ENCODE measurements around the gene RNU6-9.
"Not testable (repeated sequence)": the region's sequence is repeated elsewhere in the genome, so short reads cannot be mapped to it uniquely, and the experiment has no call there.

Gene RNU6-9

DNA sequence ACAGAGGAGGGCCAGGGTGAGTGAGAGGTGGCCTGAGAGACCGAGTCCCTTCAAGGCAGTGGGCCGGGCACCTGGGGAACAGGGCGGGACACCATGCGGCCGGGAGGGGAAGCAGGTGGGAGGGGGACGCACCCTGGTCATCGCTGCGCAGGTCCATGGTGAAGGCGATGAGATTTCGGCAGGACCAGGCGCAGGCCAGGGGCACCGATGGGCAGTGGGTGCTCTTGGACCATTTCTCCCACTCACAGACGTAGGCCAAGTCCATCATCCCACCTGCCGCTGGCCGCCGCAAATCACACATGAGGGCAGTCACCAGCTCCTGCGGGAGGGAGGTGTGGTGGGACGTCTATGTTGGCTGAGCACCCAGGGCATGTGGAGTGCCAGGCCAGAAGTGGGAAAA is 2.5 kb upstream of the RNU6-9 start:
- no peak for ATAC-seq (ENCODE audit: insufficient read depth, low read depth)
- no peak for TF ChIP-seq EZH2 (IDR thresholded peaks at IDR 0.05; ENCODE audit: borderline replicate concordance, low read depth, low read length, severe bottlenecking)
- Histone ChIP-seq H2AFZ (ENCODE audit: low read depth, low read length) (no peak overlapping the region), H3K4me3 (ENCODE audit: low read depth in 1 of 2, low read length in 2 of 2) (no peak overlapping the region), H3K9me3 (ENCODE audit: insufficient read depth, low read length, severe bottlenecking) (no peaks in the 10 kb centered on the region), H3K4me1 (ENCODE audit: insufficient read depth, low read length) (peaks cover 27% of the 10 kb centered on the region), H3K9ac (ENCODE audit: low read depth, low read length) (no peak overlapping the region), H3K79me2 (ENCODE audit: insufficient read depth, low read length) (peaks cover 21% of the 10 kb centered on the region), H3K27ac (ENCODE audit: low read length) (no peak overlapping the region), H3K4me2 (ENCODE audit: insufficient read depth, low read length) (peak overlapping the region; percentile 28), H3K36me3 (ENCODE audit: insufficient read depth, low read length) (peaks cover 47% of the 10 kb centered on the region), H4K20me1 (ENCODE audit: insufficient read depth, low read length) (peaks cover 1% of the 10 kb centered on the region; the same call in 1 of the 2 replicates), H3K27me3 (ENCODE audit: insufficient read depth, low read length, poor library complexity) (no peaks in the 10 kb centered on the region)
- DNase-seq: no peak

DNA sequence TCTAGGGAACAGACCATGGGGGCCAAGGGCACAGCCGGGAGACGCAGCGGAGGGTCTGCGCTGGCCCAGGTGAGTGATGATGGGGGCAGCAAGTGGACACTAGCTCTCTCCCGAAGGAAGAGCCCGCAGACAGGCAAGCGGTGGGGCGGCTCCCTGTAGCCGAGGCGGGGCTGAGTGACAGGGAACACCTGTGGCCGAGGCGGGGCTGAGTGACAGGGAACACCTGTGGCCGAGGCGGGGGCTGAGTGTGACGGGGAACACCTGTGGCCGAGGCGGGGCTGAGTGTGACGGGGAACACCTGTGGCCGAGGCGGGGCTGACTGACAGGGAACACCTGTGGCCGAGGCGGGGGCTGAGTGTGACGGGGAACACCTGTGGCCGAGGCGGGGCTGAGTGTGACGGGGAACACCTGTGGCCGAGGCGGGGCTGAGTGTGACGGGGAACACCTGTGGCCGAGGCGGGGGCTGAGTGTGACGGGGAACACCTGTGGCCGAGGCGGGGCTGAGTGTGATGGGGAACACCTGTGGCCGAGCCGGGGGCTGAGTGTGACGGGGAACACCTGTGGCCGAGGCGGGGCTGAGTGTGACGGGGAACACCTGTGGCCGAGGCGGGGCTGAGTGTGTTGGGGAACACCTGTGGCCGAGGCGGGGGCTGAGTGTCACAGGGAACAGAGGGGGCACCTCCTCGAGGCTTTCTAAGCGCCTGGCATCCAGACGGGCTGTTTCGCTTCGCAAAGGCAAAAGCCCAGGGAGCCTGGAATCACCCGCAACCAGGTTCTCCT is 1.7 kb upstream of the RNU6-9 start:
- ATAC-seq (ENCODE audit: insufficient read depth, low read depth); H3K9me3 ChIP-seq (ENCODE audit: insufficient read depth, low read length, severe bottlenecking); H2AFZ ChIP-seq (ENCODE audit: low read depth, low read length); H4K20me1 ChIP-seq (ENCODE audit: insufficient read depth, low read length); H3K27me3 ChIP-seq (ENCODE audit: insufficient read depth, low read length, poor library complexity); DNase-seq: not testable (repeated sequence)
- Histone ChIP-seq H3K4me2 (ENCODE audit: insufficient read depth, low read length) (peak overlapping the region; percentile 90), H3K79me2 (ENCODE audit: insufficient read depth, low read length) (peaks cover 21% of the 10 kb centered on the region), H3K4me1 (ENCODE audit: insufficient read depth, low read length) (peaks cover 27% of the 10 kb centered on the region), H3K4me3 (ENCODE audit: low read depth in 1 of 2, low read length in 2 of 2) (peak overlapping the region; percentile 88 to 96; a peak in 3 of 4 replicates), H3K36me3 (ENCODE audit: insufficient read depth, low read length) (peaks cover 40% of the 10 kb centered on the region), H3K27ac (ENCODE audit: low read length) (peak overlapping the region; percentile 86; the same call in 1 of the 2 replicates), H3K9ac (ENCODE audit: low read depth, low read length) (peak overlapping the region; percentile 90)

DNA sequence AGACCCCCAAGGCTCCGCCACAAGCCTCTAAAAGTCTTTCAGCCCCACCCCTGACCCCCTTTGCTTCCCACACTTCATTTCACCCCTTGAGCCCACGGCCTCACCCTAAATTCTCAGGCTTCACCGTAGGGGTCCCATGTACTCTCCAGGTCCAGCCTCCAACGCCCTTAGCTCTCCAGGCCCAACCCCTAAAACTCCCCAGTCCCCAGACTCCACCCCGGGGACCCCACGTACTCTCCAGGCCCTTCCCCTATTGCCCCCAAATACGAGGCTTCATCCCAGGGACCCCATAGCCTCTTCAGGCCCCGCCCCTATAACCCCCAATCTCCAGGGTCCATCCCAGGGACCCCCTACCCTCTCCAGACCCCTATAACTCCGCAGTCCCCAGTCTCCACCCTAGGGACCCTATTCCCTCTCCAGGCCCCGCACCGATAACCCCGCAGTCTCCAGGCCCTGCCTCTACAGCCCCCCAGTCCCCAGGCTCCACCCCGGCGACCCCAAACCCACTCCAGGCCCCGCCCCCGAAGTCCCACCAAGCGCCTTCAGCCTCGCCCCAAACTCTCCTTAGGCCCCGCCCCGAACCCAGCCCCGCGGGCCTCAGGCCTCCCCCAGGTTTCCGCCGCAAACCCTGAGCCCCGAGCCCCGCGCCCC is 916 bp upstream of the RNU6-9 start:
- Histone ChIP-seq H3K9ac (ENCODE audit: low read depth, low read length) (peak overlapping the region; percentile 90), H4K20me1 (ENCODE audit: insufficient read depth, low read length) (no peaks in the 10 kb centered on the region; the same call in 1 of the 2 replicates), H3K9me3 (ENCODE audit: insufficient read depth, low read length, severe bottlenecking) (no peaks in the 10 kb centered on the region), H3K27me3 (ENCODE audit: insufficient read depth, low read length, poor library complexity) (no peaks in the 10 kb centered on the region), H3K36me3 (ENCODE audit: insufficient read depth, low read length) (peaks cover 33% of the 10 kb centered on the region), H3K4me3 (ENCODE audit: low read depth in 1 of 2, low read length in 2 of 2) (peak overlapping the region; percentile 88 to 96; a peak in 3 of 4 replicates), H3K4me2 (ENCODE audit: insufficient read depth, low read length) (peak overlapping the region; percentile 90), H3K27ac (ENCODE audit: low read length) (peak overlapping the region; percentile 86), H2AFZ (ENCODE audit: low read depth, low read length) (peak overlapping the region; percentile 51), H3K79me2 (ENCODE audit: insufficient read depth, low read length) (peaks cover 21% of the 10 kb centered on the region), H3K4me1 (ENCODE audit: insufficient read depth, low read length) (peaks cover 27% of the 10 kb centered on the region)
- DNase-seq (peak; percentile 70), ATAC-seq (ENCODE audit: insufficient read depth, low read depth) (peak; percentile 57)
- no peak for TF ChIP-seq EZH2 (IDR thresholded peaks at IDR 0.05; ENCODE audit: borderline replicate concordance, low read depth, low read length, severe bottlenecking)
- TF ChIP-seq, protein P1, sequence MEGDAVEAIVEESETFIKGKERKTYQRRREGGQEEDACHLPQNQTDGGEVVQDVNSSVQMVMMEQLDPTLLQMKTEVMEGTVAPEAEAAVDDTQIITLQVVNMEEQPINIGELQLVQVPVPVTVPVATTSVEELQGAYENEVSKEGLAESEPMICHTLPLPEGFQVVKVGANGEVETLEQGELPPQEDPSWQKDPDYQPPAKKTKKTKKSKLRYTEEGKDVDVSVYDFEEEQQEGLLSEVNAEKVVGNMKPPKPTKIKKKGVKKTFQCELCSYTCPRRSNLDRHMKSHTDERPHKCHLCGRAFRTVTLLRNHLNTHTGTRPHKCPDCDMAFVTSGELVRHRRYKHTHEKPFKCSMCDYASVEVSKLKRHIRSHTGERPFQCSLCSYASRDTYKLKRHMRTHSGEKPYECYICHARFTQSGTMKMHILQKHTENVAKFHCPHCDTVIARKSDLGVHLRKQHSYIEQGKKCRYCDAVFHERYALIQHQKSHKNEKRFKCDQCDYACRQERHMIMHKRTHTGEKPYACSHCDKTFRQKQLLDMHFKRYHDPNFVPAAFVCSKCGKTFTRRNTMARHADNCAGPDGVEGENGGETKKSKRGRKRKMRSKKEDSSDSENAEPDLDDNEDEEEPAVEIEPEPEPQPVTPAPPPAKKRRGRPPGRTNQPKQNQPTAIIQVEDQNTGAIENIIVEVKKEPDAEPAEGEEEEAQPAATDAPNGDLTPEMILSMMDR (IDR thresholded peaks at IDR 0.05; ENCODE audit: borderline replicate concordance, extremely low read depth, low read length, poor library complexity, severe bottlenecking): no peak

DNA sequence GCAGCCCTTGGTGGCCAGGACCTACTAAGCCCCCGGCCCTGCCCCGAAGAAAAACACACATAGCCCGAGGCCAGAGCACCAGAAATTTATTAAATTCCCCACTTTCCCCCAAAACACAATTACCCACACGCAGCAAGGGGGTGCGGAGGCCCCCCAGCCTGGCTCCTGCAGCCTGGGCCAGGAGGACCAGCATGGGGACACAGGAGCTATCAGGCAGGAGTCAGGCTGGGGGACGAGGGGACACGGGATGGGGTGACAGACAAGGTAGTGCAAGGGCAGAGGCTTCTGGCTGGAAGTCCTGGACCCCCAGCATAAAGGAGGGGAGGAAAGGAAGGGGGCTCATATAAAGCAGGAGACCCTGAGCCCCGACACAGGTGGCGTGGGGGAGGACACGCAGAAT is 3.1 kb downstream of the RNU6-9 start:
- H3K27ac ChIP-seq (ENCODE audit: low read length): no peak overlapping the region
- H3K9me3 ChIP-seq (ENCODE audit: insufficient read depth, low read length, severe bottlenecking): no peaks in the 10 kb centered on the region
- peaks cover 25% of the 10 kb centered on the region for H3K36me3 ChIP-seq (ENCODE audit: insufficient read depth, low read length)
- DNase-seq (no peak), ATAC-seq (ENCODE audit: insufficient read depth, low read depth) (no peak)
- TF ChIP-seq EZH2 (IDR thresholded peaks at IDR 0.05; ENCODE audit: borderline replicate concordance, low read depth, low read length, severe bottlenecking): no peak
- TF ChIP-seq, protein P1 (IDR thresholded peaks at IDR 0.05; ENCODE audit: borderline replicate concordance, extremely low read depth, low read length, poor library complexity, severe bottlenecking): no peak
- peaks cover 19% of the 10 kb centered on the region for H3K4me1 ChIP-seq (ENCODE audit: insufficient read depth, low read length)
- peaks cover 10% of the 10 kb centered on the region for H3K79me2 ChIP-seq (ENCODE audit: insufficient read depth, low read length)
- H3K27me3 ChIP-seq (ENCODE audit: insufficient read depth, low read length, poor library complexity): no peaks in the 10 kb centered on the region
- no peak overlapping the region for H3K4me2 ChIP-seq (ENCODE audit: insufficient read depth, low read length)
- H3K9ac ChIP-seq (ENCODE audit: low read depth, low read length): no peak overlapping the region
- H4K20me1 ChIP-seq (ENCODE audit: insufficient read depth, low read length): peaks cover 6% of the 10 kb centered on the region; the same call in 1 of the 2 replicates
- H2AFZ ChIP-seq (ENCODE audit: low read depth, low read length): no peak overlapping the region
- no peak overlapping the region for H3K4me3 ChIP-seq (ENCODE audit: low read depth in 1 of 2, low read length in 2 of 2)

Measured in DND-41 (cell line).